DMS114 treated with DMSO at 0.1 percent for 48 hours (cell line): Measurements from ENCODE around the gene WSCD2.

Experiments
- DNase-seq: peaks from one replicate; lab custom pipeline; 2025; ENCODE audit not compliant: unreplicated experiment; lab: John Stamatoyannopoulos, UW

Gene WSCD2

DNA sequence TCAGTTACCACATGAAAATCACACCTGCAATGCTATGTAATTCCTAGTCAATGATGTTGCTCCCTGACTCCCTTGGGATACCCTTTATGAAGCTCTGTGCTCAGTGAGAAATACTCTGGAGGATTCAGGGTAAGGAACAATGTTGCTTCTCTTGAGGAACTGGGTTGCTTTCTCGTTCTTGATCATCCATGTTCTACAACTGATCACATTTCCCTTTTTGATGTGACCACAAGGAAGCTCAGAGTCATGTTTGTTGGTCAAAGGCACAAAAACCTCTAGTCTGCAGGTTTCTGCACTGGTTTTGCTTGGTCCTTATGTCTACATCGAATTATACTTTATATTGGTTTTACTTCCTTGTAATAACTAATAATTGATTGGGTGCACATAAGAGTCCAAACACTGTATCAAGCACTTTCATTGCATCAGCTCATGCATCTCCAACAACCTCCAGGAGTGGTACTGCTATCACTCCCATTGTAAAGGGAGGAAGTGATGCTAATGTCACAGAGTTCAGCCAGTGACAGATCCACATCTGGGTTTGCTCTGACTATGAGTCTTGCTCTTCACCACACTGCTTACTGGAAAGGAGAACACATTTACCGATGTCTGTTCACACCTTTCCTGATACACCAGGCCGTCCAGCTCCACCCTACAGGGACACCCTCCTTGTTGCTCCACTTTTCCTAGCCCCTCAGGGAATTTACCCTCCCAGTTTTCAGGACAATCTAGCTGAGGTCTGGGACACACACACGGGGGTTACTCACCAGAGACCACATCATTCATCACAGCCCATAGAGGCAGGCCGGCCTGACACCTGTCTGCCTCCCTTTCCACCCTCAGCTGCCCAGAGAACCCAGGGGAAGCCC, 169.0 kb downstream of the WSCD2 start:
- DNase-seq, result no peak

DNA sequence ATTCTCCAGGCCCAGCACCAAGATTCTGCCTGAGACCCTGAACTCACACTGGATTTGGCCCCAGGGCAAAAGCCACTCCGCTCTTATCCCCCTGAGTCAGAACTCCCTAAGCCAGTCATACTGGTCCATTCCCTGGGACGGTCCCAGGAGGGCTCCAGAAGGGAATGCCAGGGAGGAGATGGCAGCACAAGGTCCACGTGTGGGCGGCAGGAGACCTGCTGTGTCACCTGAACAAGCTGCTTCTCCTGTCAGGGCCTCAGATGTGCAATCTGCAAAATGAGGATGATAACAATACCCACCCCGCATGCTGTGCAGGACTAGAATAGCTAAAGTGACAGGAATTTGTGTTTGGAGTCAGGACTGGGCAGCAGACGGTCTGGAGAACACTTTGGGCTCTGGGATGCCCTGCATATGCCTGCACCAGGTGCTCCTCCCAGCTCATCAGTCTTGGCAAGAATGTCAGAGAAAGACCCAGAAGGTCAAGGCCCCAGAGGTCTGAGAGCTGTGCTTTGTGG, 169.7 kb downstream of the WSCD2 start:
- no peak for DNase-seq

GRCh38 chr12:108299516-108299915, 170.4 kb downstream of the WSCD2 start:
- no peak for DNase-seq
